DMS153 treated with DMSO at 0.1 percent for 48 hours (cell line): ENCODE measurements around the gene RNF175.
"Not testable (repeated sequence)": the region's sequence is repeated elsewhere in the genome, so short reads cannot be mapped to it uniquely, and the experiment has no call there.

ENCODE experiments used
- DNase-seq: peaks from one replicate; lab custom pipeline; 2025; ENCODE audit not compliant: unreplicated experiment; lab: John Stamatoyannopoulos, UW

RNF175 gene

GRCh38 chr4:153684971-153685371, 74.9 kb downstream of the RNF175 start:
- no peak for DNase-seq

GRCh38 chr4:153684182-153684970, 75.4 kb downstream of the RNF175 start, which contains the start of gene TLR2:
TSS of gene TLR2 (plus strand) at chr4:153684280. CDS start at chr4:153702908, 18,628 bp downstream.
- no peak for DNase-seq

GRCh38 chr4:153683763-153684181, 76.1 kb downstream of the RNF175 start:
- no peak for DNase-seq

GRCh38 chr4:153679486-153679885, 80.3 kb downstream of the RNF175 start:
- DNase-seq, result no peak

- DNase-seq, result no peak
Observed at GRCh38 chr4:153676984-153677383, 82.8 kb downstream of the RNF175 start.

GRCh38 chr4:153676486-153676885, 83.3 kb downstream of the RNF175 start:
- DNase-seq, result no peak

GRCh38 chr4:153669838-153670237, 90.0 kb downstream of the RNF175 start:
- DNase-seq, result no peak

GRCh38 chr4:153668647-153669046, 91.2 kb downstream of the RNF175 start:
- DNase-seq, result no peak

GRCh38 chr4:153666505-153666904, 93.3 kb downstream of the RNF175 start:
- not testable (repeated sequence) for DNase-seq

- no peak for DNase-seq
Observed at GRCh38 chr4:153663667-153664066, 96.2 kb downstream of the RNF175 start.

GRCh38 chr4:153661908-153662307, 97.9 kb downstream of the RNF175 start:
- DNase-seq, result no peak

GRCh38 chr4:153661215-153661822, 98.5 kb downstream of the RNF175 start:
- DNase-seq, result no peak
